ENCODE data around the gene SUGCT.

- TF ChIP-seq FOXP2 (optimal IDR thresholded peaks at IDR 0.05; ENCODE audit: borderline replicate concordance, extremely low read depth, extremely low read length, insufficient read depth) (no peak), REST (IDR thresholded peaks at IDR 0.05; ENCODE audit: insufficient read depth in 1 of 2, low read depth in 2 of 2, low read length in 2 of 2) (no peak), POLR2AphosphoS5 (IDR thresholded peaks at IDR 0.05; ENCODE audit: low read depth, low read length) (no peak)
Measured at GRCh38 chr7:40165216-40165615, 30.4 kb downstream of the SUGCT start.
